Spleen (tissue), 11 donors: ENCODE results near the gene DVL1. TPM values are rescaled to one million over a fixed set of nuclear protein-coding genes. Genes with fewer than 3 reads are reported as not detected.

Experiments used
- DNase-seq: peaks from one replicate; pipeline ENCODE4 v3.0.0-alpha.2; 2020
- H3K27ac ChIP-seq, 8 donors: fragments of 200-600 bp; sonication (generic) in 7 of 8; 1 replicate in 4 of 8; 2 replicates in 4 of 8; pipeline versions ENCODE4 v1.5.0 to v1.8.0; 2016 to 2021; ENCODE audit warnings: inconsistent platforms in 4 of 8, mild to moderate bottlenecking in 4 of 8, moderate library complexity in 1 of 8
- H3K27me3 ChIP-seq, 7 donors: fragments of 200-600 bp; sonication (generic) in 6 of 7; replicated peaks in 1 of 7; 1 replicate in 4 of 7; 2 replicates in 3 of 7; pipeline versions ENCODE4 v1.5.0 to v1.8.0; 2016 to 2021; ENCODE audit warnings: inconsistent platforms in 3 of 7, mild to moderate bottlenecking in 1 of 7
- H3K36me3 ChIP-seq, 6 donors: fragments of 200-600 bp; sonication (generic) in 5 of 6; 1 replicate in 4 of 6; 2 replicates in 2 of 6; pipeline versions ENCODE4 v1.5.0 to v1.8.0; 2016 to 2021; ENCODE audit warnings: inconsistent platforms in 2 of 6
- H3K4me1 ChIP-seq, 6 donors: fragments of 200-600 bp; sonication (generic) in 5 of 6; 1 replicate in 3 of 6; 2 replicates in 3 of 6; pipeline versions ENCODE4 v1.5.0 to v1.8.0; 2016 to 2021; ENCODE audit warnings: inconsistent platforms in 3 of 6
- H3K4me3 ChIP-seq, 8 donors: fragments of 200-600 bp; sonication (generic) in 7 of 8; 1 replicate in 4 of 8; 2 replicates in 4 of 8; pipeline versions ENCODE4 v1.5.0 to v1.8.0; 2016 to 2021; ENCODE audit warnings: inconsistent platforms in 4 of 8, mild to moderate bottlenecking in 4 of 8, moderate library complexity in 2 of 8
- H3K9me3 ChIP-seq, 8 donors: fragments of 200-600 bp; sonication (generic) in 7 of 8; 1 replicate in 4 of 8; 2 replicates in 4 of 8; pipeline versions ENCODE4 v1.5.0 to v1.8.0; 2016 to 2021; ENCODE audit warnings: inconsistent platforms in 4 of 8
- POLR2A ChIP-seq, 3 donors: fragments of 450-650 bp; IDR thresholded peaks; one replicate each; pipeline ENCODE4 v1.5.1; 2017; ENCODE audit warnings: antibody characterized with exemption in 3 of 3, mild to moderate bottlenecking in 1 of 3
- POLR2AphosphoS5 ChIP-seq, 3 donors: sonication (generic); formaldehyde crosslinking; IDR thresholded peaks; one replicate each; pipeline ENCODE4 v1.5.1; 2017; ENCODE audit warnings: antibody characterized with exemption in 3 of 3
- WGBS, 5 donors: extraction: QIAGEN DNeasy Blood & Tissue Kit in 3 of 5; methylation state at CpG; one replicate each; pipeline versions ENCODE4 v1.1.5 to v1.1.7; 2013 to 2018; 5-methylcytosine and 5-hydroxymethylcytosine counted together
- intact Hi-C: fragments of 100-400 bp; cut with DNase I; formaldehyde crosslinking; loops from one replicate; pipeline ENCODE4 v1.15.0; 2023; ENCODE audit warnings: low total_unique reads
- polyA plus RNA-seq, 3 donors: library from polyadenylated mRNA; stranded (reverse); fragments of 200-250 nt; gene quantifications; one replicate each; pipeline ENCODE4 v1.2.1, GENCODE V29; 2013
- total RNA-seq, 7 donors: library from RNA; depleted of rRNA in 3 of 7; stranded (reverse); fragments of >200 nt in 3 of 7; fragmentation: NEBNext Ultra II Directional in 4 of 7; extraction: Animal tissue kit (Norgen Biotek cat#: 25700) in 4 of 7; gene quantifications; one replicate each; pipeline versions ENCODE4 v1.1.0 to v1.2.1, GENCODE V29; 2016 to 2021
- TF ChIP-seq, protein P1 (sequence below), 11 experiments: fragments of 200-600 bp in 7 of 11; fragments of 450-650 bp in 4 of 11; sonication (generic) in 4 of 11; IDR thresholded peaks in 8 of 11; conservative IDR thresholded peaks in 3 of 11; 1 replicate in 7 of 11; 2 replicates in 4 of 11; pipeline versions ENCODE4 v1.4.0 to v1.8.0; 2016 to 2021; ENCODE audit warnings: antibody characterized with exemption in 11 of 11, inconsistent platforms in 4 of 11, mild to moderate bottlenecking in 1 of 11
- donor health status: healthy with polysubstance abuse.
- donor health status: DM: no; HTN: no; CAD: no; lungs with moderate emphysema.
- donor health status: DM: no; HTN: no; CAD: no.
- donor health status: Bipolar disorder and iron deficiency.
- donor health status: healthy.
- donor health status: DM: no; HTN: no; CAD: no.
- donor health status: DM: yes; HTN: yes; CAD: no.

The DVL1 gene
- total and polyA plus RNA-seq, 10 donors = 18.1 to 59.1 (median 39.2) TPM

DNA sequence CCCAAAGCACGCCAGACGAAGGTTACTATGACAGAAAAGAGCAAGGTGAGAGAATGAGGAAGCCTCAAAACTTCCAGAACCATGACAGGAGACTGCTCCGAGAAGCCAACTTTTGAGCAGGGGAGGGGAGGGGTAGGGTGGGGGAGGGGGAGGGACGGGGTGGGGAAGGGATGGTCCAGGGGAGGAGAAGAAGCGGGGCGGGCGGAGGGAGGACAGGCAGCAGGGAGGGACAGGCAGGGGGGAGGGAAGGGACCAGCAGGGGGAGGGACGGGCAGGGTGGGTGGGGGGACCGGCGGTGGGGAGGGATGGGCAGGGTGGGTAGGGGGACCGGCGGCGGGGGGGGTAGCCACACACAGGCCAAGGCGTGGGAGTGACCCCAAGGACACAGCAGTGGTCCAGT lies 26.8 kb downstream of the DVL1 start:
- no peak for DNase-seq
- Histone ChIP-seq H3K4me1 (peaks cover 15 to 81% (median 55%) of the 10 kb centered on the region in 6 donors), H3K9me3 (no peaks in the 10 kb centered on the region), H3K36me3 (peaks cover 0 to 70% (median 38%) of the 10 kb centered on the region in 6 donors), H3K4me3 (no peak overlapping the region), H3K27ac (no peak overlapping the region), H3K27me3 (no peaks in the 10 kb centered on the region)
- WGBS, 5 donors = 81 to 91% (median 90%) methylated on average over 3 to 14 of the region's 14 CpGs
- intact Hi-C loops = no loop called here
- TF ChIP-seq POLR2A (IDR thresholded peaks at IDR 0.05) = no peak
- no peak for TF ChIP-seq POLR2AphosphoS5 (IDR thresholded peaks at IDR 0.05)
- TF ChIP-seq, protein P1, sequence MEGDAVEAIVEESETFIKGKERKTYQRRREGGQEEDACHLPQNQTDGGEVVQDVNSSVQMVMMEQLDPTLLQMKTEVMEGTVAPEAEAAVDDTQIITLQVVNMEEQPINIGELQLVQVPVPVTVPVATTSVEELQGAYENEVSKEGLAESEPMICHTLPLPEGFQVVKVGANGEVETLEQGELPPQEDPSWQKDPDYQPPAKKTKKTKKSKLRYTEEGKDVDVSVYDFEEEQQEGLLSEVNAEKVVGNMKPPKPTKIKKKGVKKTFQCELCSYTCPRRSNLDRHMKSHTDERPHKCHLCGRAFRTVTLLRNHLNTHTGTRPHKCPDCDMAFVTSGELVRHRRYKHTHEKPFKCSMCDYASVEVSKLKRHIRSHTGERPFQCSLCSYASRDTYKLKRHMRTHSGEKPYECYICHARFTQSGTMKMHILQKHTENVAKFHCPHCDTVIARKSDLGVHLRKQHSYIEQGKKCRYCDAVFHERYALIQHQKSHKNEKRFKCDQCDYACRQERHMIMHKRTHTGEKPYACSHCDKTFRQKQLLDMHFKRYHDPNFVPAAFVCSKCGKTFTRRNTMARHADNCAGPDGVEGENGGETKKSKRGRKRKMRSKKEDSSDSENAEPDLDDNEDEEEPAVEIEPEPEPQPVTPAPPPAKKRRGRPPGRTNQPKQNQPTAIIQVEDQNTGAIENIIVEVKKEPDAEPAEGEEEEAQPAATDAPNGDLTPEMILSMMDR (IDR thresholded peaks at IDR 0.05 in 8 of 11, conservative IDR thresholded peaks at IDR 0.05 in 3 of 11) = no peak

DNA sequence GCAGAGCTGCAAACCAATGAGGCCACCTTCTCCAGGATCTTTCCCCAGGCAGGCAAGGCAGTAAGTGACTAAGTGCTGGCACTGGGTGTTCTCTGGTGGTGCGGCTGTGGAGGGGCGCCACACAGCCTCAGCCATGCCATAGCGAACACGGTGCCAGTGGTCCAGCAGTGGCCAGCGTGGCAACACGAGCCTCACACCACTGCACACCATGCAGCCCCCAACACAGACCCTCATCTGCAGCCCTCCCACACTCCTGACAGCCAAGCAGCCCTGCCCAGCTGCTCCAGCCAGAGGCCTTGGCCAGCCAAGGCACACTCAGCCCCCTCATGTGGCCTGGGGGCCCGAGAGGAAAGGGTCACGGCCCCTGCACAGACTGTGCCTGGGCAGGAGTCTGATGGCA lies 27.7 kb downstream of the DVL1 start:
- no peaks in the 10 kb centered on the region for H3K27me3 ChIP-seq
- peaks cover 0 to 70% (median 38%) of the 10 kb centered on the region in 6 donors for H3K36me3 ChIP-seq
- H3K4me1 ChIP-seq = peaks cover 15 to 71% (median 46%) of the 10 kb centered on the region in 6 donors
- intact Hi-C loops = no loop called here
- 86 to 93% (median 92%) methylated on average over 2 to 8 of the region's 8 CpGs for WGBS, 5 donors
- no peaks in the 10 kb centered on the region for H3K9me3 ChIP-seq
- TF ChIP-seq POLR2AphosphoS5 (IDR thresholded peaks at IDR 0.05) (no peak), POLR2A (IDR thresholded peaks at IDR 0.05) (no peak)
- TF ChIP-seq, protein P1 (IDR thresholded peaks at IDR 0.05 in 8 of 11, conservative IDR thresholded peaks at IDR 0.05 in 3 of 11) = no peak
- no peak for DNase-seq
- H3K27ac ChIP-seq = no peak overlapping the region
- H3K4me3 ChIP-seq = no peak overlapping the region

- 84 to 91% (median 88%) methylated on average over 12 to 23 of the region's 23 CpGs for WGBS, 5 donors
- H3K27me3 ChIP-seq = no peaks in the 10 kb centered on the region
- peaks cover 0 to 70% (median 38%) of the 10 kb centered on the region in 6 donors for H3K36me3 ChIP-seq
- H3K9me3 ChIP-seq = no peaks in the 10 kb centered on the region
- DNase-seq = no peak
- H3K4me1 ChIP-seq = peaks cover 12 to 65% (median 40%) of the 10 kb centered on the region in 6 donors
- intact Hi-C loops = no loop called here
- no peak overlapping the region for H3K27ac ChIP-seq
- H3K4me3 ChIP-seq = no peak overlapping the region
- peak in 1 of 3 donors; percentile 18 for TF ChIP-seq POLR2AphosphoS5 (IDR thresholded peaks at IDR 0.05)
- no peak for TF ChIP-seq POLR2A (IDR thresholded peaks at IDR 0.05)
Measured at GRCh38 chr1:1320666-1321448, 28.4 kb downstream of the DVL1 start.

- Histone ChIP-seq H3K36me3 (peaks cover 0 to 79% (median 41%) of the 10 kb centered on the region in 6 donors), H3K27me3 (no peaks in the 10 kb centered on the region), H3K4me3 (no peak overlapping the region), H3K9me3 (no peaks in the 10 kb centered on the region), H3K27ac (no peak overlapping the region), H3K4me1 (peaks cover 6 to 55% (median 31%) of the 10 kb centered on the region in 6 donors)
- 88 to 90% (median 89%) methylated on average over 13 of the region's 13 CpGs for WGBS, 5 donors
- TF ChIP-seq POLR2A (IDR thresholded peaks at IDR 0.05) = no peak
- TF ChIP-seq POLR2AphosphoS5 (IDR thresholded peaks at IDR 0.05) = no peak
- TF ChIP-seq, protein P1 (IDR thresholded peaks at IDR 0.05 in 8 of 11, conservative IDR thresholded peaks at IDR 0.05 in 3 of 11) = no peak
- intact Hi-C loops = no loop called here
- no peak for DNase-seq
Measured at GRCh38 chr1:1319646-1319941, 29.6 kb downstream of the DVL1 start.
